Kidney epithelial cell (primary cell): ENCODE data around the gene ACP2. TPM values are rescaled to one million over a fixed set of nuclear protein-coding genes. Genes with fewer than 3 reads are reported as not detected.

Experiments
- DNase-seq: peaks from one replicate; pipeline ENCODE4 v3.0.0-alpha.2; 2010; ENCODE audit warnings: low read depth
- H3K27me3 ChIP-seq: 2 replicates; pipeline ENCODE4 v1.6.0; 2011; ENCODE audit warnings: low read length; ENCODE audit not compliant: control insufficient read depth, insufficient read depth
- H3K36me3 ChIP-seq: 2 replicates; pipeline ENCODE4 v1.5.1; 2011; ENCODE audit warnings: low read length; ENCODE audit not compliant: control insufficient read depth, insufficient read depth
- H3K4me3 ChIP-seq: 2 replicates; pipeline ENCODE4 v1.5.1; 2011; ENCODE audit warnings: low read depth, mild to moderate bottlenecking, control low read depth, low read length
- CTCF ChIP-seq: IDR thresholded peaks from 2 replicates; pipeline ENCODE4 v1.5.1; 2011; ENCODE audit warnings: mild to moderate bottlenecking, moderate library complexity, low read length, control low read depth, inconsistent platforms; ENCODE audit not compliant: insufficient read depth, poor library complexity, severe bottlenecking
- total RNA-seq: library from RNA; depleted of rRNA; stranded (reverse); fragments of >200 nt; gene quantifications from 2 replicates; pipeline ENCODE4 v1.2.3, GENCODE V29; 2015

Gene ACP2
- total RNA-seq, 1 donor from 2014 or later, result 57.1 TPM

DNA sequence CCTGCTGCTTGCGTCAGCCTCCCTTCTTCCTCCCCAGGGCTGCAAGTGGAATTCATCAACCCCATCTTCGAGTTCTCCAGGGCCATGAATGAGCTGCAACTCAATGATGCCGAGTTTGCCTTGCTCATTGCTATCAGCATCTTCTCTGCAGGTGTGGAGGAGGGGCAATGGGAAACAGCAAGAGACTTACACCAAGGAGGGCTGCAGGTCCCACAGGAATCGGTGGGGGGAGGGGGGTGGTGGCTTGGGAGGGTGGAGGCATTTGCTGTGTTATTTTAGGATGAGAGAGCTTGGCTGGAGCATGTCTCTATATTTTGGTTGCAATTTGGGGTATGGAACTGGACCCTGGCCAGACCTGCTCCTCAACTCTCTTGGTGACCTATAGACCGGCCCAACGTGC is 19.3 kb upstream of the ACP2 start:
- no peak for DNase-seq
- no peak for TF ChIP-seq CTCF
- H3K4me3 ChIP-seq, result no peak overlapping the region
- no peaks in the 10 kb centered on the region for H3K36me3 ChIP-seq
- H3K27me3 ChIP-seq, result no peaks in the 10 kb centered on the region

DNA sequence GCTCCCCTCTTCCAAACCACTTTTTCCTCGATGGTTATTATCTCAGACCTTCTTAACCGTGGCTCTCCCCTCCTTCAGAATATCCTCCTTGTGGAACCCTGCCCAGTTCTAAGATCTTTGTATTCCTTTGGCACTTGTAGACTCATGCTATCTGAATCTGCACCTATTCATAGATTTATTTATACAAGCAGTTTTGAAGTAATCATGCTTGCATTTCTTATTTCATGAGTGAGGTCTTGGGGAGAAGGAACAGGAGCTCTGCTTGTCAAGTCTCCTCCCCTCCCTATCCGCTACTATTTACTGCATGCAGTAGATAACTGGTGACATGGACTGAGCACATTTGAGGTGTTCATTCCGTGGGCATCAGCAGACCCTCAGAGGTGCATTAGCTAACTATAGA is 15.9 kb upstream of the ACP2 start:
- H3K4me3 ChIP-seq, result no peak overlapping the region
- DNase-seq, result no peak
- no peaks in the 10 kb centered on the region for H3K36me3 ChIP-seq
- no peak for TF ChIP-seq CTCF
- no peaks in the 10 kb centered on the region for H3K27me3 ChIP-seq

DNA sequence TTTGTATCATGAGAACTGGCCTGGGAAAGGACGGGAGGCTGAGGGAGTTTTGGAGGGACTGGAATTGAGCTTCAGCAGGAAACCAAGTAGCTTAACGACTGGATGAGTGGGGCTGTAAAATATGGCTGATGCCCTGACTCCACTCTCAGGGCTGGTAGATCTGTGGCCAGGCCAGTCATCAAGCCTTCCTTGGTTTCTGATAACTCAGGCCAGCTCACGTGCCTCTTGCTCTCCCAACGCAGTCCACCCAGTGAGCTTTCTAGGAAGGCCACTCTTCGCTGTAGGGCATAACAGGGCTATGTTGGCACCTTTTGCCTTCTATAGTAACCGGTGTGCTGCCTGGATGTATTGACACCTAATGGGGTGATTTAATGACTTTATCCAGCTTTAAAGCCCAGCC is 15.5 kb upstream of the ACP2 start:
- no peak for TF ChIP-seq CTCF
- Histone ChIP-seq H3K27me3 (no peaks in the 10 kb centered on the region), H3K36me3 (no peaks in the 10 kb centered on the region), H3K4me3 (no peak overlapping the region)
- no peak for DNase-seq

- no peak for TF ChIP-seq CTCF
- H3K4me3 ChIP-seq, result no peak overlapping the region
- no peak for DNase-seq
- H3K36me3 ChIP-seq, result no peaks in the 10 kb centered on the region
- no peaks in the 10 kb centered on the region for H3K27me3 ChIP-seq
These were observed 12.7 kb upstream of the ACP2 start for GRCh38 chr11:47261291-47261800.

GRCh38 chr11:47260366-47260765 is 11.8 kb upstream of the ACP2 start:
- no peak for DNase-seq
- Histone ChIP-seq H3K36me3 (no peaks in the 10 kb centered on the region), H3K4me3 (no peak overlapping the region), H3K27me3 (no peaks in the 10 kb centered on the region)
- TF ChIP-seq CTCF, result no peak

DNA sequence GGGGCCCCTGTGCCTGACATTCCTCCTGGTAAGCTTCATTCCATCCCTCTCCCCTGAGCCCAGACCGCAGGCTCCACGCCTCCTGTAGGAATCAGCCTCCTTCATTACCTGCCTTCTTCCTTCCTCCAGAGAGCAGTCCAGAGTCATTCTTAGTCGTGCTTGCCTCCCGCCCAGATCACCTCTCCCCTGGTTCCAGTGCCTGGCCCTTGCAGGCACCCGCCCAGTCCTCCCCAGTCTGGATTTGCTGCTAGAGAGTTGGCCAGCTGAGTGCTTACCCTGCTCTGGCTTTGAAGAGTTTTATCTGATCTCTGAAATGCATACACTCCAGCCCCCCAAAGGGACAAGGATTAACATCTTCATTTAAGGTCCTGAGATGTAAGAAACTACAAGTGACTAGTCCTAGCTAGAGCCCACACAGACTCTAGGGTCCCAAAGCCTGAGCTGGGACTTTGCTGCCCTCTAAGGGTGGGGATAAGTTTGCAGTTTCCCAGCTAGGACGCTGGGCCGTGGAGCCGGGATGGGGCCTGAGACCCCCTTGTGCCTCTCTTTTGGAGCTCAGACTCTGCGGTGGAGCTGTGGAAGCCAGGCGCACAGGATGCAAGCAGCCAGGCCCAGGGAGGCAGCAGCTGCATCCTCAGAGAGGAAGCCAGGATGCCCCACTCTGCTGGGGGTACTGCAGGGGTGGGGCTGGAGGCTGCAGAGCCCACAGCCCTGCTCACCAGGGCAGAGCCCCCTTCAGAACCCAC is 10.8 kb upstream of the ACP2 start:
- no peaks in the 10 kb centered on the region for H3K36me3 ChIP-seq
- no peak for DNase-seq
- TF ChIP-seq CTCF, result peak; percentile 74
- no peak overlapping the region for H3K4me3 ChIP-seq
- H3K27me3 ChIP-seq, result no peaks in the 10 kb centered on the region
